NK-92 (cell line): Measurements from ENCODE around the gene RPL37A.
"Not testable (repeated sequence)": the region's sequence is repeated elsewhere in the genome, so short reads cannot be mapped to it uniquely, and the experiment has no call there.

Source experiments
- DNase-seq: peaks from one replicate; lab custom pipeline; 2025; ENCODE audit not compliant: unreplicated experiment; lab: John Stamatoyannopoulos, UW

Gene RPL37A

DNA sequence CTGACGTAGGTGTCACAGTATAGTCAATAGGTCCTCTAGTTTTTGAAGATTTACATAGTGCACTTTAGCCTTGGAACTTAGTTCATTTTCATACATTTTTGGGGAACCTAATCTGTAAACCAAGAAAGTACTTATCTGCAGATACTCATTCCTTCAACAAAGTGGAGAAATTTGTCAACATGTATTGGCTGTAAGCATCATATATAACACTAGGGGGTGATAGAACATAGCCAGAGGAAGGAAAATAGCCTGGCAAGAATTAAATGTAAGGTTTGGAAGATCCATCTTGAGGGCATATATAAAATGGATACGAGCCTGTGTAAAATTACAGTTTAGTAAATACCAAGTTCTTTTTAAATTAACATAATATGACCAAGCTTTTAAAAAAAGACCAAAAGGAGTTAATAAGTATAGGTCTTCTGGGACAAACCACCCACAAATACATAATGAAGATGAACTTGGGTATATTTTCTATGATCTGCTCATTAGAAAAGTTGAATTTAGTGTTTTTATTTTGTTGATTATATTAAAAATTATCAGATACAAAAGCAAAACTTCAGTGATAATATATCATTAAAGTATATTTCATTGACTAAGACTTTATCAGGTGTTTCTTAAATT lies 18.2 kb downstream of the RPL37A start:
- DNase-seq = no peak

DNA sequence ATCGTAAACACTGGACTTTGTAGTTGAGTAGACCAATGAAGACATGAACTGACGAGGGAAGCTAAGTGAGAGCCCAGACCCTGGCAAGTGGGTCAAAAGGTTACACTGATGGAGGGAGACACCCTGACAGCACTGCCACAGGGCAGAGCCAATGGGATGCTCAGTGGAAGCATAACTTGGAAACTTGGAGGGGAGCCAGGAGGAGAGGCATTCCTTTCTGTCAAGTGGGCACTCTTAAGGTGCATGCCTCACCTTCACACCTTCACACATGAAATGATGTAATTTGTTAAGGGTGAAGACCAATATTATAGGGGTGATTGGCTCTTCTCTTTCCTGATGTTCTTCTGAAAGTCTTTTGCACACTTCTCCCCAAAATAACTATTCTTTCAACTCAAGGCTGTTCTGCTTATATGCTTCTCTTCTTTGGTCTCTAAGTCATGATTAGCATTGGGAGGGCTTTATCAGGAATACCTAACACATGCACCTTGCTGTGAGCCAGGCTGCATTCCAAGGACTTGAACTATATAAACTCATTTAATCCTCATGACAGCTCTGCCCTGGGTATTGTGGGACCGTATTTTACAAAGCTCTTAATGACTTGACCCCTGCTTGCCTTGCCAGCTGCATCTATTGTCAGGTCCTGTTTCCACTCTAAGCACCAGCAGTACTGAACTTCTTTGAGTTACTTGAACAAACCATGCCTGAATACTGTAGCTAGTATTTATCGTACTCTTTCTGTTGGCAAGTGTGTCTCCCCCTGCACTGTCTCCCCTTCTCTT lies 19.0 kb downstream of the RPL37A start:
- DNase-seq = no peak

DNA sequence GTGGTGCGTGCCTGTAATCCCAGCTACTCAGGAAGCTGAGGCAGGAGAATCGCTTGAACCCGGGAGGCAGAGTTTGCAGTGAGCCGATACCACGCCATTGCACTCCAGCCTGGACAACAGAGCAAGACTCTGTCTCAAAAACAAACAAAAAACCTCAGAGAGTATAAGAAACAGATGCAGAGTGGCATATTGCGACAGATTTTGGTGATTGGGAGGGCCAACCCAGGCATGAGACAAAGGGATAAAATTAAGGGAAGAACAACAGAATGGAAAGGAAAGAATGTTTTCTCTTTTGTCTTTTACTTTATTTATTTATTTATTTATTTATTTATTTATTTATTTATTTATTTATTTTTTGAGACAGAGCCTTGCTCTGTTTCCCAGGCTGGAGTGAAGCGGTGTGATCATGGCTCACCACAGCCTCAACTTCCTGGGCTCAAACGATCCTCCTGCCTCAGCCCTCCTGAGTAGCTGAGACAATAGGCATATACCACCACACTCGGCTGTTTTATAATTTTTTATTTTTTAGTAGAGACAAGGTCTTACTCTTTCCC lies 20.0 kb downstream of the RPL37A start:
- not testable (repeated sequence) for DNase-seq

DNA sequence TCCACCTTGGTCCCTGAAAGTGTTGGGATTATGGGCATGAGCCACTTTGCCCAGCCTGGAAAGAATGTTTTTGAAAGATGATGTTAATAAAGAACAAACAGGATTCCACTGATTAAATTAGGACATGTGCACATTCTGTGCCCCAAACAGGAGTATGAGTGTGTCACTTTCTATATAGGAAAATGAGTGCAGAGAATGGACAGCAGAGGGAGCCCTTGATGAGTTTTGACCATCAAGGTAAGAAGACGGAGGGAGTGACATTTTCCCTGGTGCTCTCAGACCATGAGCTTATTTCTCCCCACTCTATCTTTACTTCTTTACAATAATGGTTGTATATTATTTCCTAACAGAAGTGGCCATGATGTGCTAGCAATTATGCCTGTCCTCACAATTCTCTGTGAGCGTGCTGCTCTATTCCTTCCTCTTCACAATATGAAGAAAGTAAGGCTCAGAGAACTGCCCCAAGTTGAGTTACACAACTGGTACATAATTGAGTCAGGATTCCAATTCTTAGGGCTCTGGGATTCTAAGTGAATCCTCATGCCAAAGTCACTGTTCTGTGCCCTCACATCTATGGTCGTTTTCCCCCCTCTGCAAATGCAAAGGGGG lies 20.6 kb downstream of the RPL37A start:
- no peak for DNase-seq

DNA sequence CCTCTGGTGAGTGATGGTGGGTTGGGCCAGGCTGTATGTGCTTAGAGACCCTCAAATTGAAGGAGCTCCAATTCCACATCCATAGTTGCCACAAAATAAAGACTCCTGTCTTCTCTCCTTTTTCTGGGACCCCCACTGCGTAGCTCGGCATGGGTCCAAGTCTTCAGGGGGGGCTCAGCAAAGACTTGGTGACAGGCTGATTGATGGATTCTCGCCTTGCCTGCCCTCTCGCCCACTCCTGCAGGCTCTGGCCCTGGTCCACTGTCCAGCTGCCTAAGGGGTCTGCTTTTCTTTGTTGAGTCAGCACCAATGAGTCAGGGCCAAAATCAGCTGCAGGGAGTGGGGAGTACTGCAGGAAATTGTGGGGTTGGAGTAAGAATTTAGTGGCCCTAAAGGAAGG lies 21.5 kb downstream of the RPL37A start:
- no peak for DNase-seq

DNA sequence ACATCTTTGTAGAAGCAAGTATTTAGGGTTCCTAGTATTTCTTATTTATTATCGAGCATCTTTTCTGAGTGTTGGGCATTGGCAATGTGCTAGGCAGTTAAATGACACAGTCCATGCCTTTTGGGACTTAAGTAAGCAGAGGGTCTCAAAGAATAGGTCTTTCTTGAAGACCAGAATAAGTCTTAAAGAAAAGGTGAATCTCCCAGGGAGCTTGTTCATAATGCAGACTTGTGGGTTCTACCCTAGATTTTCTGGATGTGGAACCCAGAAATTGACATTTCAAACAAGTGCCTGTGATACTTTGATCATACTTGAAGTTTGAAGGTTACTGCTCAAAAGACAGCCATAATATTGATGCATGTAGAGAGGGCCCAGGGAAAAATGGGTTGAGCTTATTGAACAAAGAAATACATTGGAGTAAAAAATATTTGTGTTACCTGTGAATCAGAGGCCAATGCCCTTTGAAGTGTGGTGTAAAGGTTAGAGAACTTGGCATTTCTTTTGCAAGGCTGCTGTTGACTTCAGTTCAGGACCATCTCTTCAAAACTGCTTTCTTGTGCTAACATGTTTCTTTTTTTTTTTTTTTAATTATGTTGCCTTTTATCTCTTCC lies 24.4 kb downstream of the RPL37A start:
- DNase-seq = no peak

DNA sequence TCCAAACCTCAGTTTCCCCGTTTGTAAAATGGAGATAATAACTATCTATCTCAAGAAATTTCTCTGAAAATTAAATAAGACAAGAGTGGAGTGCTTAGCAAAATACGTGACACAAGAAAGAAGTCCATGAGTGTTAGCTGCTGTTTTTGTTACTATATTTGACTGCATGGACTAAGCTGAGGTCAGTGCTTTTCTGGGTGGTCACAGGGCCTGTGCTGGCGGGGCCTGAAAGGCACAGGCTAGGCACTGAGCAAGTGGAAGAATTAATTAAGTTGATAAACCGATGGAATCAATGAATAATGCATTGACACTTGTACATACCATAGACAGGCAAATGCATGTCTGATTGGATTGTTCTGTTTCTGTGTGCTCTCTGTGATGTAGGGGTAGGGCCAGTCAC lies 27.3 kb downstream of the RPL37A start:
- no peak for DNase-seq

DNA sequence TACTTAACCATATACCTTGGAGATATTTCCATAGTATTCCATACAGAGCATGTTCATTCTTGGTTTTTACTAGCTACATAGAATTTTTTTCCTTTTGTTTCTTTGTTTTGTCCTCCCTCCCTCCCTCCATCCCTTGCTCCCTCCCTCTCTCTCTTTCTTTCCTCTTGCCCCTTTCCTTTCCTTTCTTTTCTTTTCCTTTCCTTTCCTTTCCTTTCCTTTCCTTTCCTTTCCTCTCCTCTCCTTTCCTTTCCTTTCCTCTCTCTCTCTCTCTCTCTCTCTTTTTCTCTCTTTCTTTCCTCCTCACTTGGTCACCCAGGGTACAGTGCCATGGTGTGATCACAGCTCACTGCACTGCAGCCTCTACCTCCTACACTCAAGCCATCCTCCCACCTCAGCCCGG lies 28.3 kb downstream of the RPL37A start:
- no peak for DNase-seq

DNA sequence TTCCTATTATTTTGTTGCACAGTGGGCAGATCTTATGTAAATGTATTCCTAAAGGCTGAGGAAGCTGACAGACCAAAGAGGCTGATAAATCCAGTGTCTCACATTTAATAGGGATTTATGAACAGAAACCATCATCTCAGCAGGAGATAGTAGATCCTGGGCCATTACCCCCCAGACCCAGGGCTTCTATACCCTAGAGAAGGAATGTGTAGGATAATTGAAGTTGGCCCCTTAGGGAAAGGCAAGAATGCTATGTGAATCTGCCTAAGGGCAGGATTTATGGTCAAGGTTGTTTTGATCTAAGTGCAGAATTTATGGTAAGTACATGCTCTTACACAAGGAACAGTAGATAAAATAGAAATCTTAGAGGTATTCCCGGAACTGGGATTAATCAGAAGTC lies 29.0 kb downstream of the RPL37A start:
- DNase-seq = no peak

DNA sequence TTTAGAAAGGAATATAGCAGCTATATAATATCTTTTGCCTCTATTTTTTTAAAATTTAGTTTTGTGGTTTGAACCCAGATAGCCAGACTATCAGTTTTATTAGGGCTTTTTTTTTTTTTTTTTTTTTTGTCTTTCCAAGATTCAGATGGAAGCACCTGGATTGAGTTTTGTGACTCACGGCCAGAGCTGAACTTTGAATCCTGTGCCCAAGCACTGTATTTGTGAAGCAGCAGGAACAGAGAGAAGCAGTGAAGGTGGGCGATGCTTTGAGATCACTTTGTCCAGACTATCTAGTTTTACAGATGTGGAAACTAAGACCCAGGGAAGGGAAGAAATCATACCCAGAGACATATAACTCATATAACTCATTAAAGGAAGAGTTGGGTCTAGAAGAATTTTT lies 33.9 kb downstream of the RPL37A start:
- DNase-seq = no peak

DNA sequence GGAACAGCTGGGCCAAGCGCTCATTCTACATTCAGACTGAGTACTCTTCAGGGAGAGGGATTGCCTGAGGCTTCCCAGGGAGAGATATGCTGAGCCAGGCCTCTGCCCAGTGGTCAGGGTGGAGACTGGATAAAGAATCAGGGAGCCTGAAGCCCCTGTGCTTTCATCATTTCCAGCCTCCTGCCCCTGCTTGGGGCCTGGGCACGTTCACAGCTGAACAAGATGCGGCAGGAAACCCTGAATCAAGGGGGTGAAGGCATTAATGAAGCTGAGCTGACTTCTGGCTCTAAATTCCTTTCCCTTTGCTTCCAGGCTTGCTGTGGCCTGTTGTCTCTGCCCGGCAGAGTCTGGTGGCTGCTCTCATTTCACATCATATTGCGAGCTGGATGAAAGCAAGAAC lies 35.0 kb downstream of the RPL37A start:
- no peak for DNase-seq

DNA sequence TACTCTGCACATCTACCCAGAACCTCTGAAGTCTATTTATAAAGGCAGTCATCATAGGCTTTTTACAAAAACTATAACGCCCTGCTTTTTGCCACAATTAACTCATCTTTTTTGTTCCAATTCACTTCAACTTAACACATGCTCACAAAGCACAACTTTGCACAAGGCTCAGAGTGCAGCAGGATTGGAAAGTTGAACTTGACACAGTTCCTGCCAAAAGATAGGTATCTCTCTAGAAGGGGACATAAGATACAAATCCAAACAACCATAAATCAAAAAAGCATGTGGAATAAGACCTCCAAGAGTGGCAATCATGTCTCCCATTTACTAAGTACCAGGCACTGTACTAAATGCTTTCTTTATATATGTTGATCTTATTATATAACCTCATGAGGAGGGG lies 36.2 kb downstream of the RPL37A start:
- DNase-seq = no peak

DNA sequence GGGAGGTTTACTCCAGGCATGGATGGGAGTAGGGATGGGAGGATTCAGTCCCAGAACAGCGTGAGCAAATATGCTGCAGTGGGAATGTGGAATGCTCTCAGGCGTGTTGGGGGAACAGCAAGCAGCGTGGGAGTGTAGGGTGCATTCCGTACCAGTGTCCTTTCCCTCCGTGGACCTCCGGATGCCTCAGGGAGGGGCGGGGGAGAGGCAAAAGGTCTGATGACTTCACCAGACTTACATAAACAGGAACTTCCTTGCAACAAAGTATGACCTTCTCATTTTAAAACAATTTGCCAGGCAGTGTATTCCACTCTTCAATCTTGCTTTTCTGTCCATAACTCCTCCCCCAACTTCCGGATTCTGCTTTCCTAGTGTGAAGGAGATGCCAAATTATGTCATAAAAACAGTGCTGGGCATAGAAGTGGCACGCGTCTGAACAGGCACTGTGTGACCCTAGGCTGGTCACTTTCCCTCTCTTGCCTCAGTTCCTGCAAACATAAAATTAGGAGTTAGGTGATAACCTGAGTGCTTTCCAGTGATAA lies 36.9 kb downstream of the RPL37A start:
- no peak for DNase-seq

DNA sequence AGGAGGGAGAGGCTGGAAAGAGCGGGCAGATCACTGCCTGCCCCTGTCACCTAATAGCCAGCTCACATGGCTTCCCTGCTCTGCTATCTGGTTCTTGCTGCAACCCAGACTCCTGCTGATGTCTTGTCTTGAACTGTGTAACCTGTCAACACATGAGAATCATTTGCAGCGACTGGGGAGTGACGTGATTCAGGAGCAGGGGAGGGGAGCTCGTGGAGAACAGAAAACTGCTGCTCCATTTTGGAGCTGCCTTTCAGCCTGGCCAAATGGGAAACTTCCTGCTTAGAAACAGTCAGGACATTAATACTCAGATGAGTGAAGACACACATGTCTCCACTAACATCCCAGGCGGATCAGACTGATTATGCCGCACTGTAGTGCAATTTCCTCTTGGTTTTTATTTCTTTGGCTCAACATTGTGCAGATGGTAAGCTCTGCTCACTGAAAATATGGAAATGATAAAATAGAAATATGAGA lies 38.1 kb downstream of the RPL37A start:
- DNase-seq = no peak

DNA sequence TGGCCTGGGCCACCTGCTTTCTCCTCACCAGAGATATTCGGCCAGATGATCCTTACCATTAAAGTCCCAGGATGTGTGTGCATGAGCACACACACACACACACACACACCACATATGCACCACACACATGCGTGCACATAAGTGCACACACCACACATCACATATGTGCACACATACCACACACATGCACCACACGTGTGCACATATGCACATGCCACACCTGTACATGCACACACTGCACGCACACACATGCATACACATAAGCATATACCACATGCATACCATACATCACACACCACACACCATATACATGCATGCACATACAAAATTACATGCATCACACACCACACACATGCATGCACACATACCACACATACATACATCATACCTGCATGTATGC lies 38.7 kb downstream of the RPL37A start:
- DNase-seq = no peak

DNA sequence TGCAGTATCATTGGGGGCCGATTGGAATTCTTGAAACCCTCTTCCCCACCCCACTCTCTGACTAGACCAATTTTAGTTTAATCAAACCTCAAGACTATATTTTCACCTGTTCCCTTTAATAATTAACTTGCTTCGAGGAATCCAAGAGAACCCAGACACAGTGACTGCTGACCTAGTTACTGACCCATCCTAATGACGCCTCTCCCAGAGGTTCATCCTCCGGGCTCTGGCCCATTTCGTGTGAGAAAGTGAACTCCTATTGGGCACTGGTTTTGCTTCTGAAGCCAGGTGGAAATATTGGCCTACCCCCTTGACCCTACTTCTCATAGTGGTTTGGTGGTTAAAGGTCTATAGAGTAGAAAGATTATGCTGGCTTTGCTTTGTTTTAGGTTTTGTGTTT lies 39.9 kb downstream of the RPL37A start:
- no peak for DNase-seq

DNA sequence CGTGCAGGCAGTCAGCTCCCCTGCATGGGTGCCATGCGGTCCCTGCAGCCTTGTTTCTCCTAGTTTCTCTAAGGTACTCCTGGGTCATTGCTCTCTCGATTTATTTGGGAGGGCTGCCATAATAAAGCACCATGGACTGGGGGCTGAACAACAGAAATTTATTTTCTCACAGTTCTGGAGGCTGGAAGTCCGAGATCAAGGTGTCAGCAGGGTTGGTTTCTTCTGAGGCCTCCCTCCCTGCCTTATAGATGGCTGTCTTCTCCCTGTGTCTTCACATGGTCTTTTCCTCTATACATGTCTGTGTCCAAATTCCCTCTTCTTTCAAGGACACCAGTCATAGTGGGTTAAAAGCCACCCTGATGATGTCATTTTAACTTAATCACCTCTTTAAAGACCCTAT lies 40.5 kb downstream of the RPL37A start:
- DNase-seq = no peak

DNA sequence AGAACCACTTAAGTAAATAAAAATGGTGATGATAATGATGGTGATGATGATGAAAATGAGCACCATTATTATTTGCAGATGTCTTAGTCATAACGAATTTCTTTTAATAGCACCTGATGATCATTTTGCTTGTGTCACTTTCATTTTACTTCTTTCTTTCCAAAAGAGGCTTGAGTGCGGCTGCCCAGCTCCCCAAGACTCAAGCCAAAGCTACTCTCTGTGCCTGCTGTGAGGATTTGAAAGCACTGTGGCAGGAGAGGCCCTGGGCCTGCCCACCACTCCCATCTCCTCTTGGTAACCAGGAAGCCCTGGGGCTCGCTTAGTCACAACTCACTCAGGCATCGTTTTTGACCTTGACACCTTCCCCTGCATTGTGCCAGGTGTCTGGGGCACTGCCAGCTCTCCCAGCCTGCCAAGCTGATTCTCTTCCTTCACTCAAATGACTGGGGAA lies 41.2 kb downstream of the RPL37A start:
- DNase-seq = no peak

DNA sequence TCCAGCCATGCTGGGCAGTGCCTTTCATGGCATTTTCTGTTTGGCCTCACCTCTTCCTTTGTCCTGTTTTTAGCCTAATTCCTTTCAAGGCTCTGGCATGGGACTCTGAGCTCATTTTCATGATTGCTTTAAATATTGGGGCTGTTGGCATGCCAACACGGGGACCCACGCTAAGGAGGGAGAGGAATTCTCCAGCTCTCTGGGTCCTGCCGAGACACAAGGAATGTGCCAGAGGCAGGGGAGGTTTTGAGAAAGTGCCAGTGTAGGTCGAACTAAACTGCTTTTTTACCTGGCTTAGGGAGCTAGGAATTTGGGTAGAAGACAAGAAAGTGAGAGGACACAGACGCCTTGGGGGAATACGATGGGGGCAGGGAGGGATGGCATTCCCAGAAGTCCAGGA lies 42.3 kb downstream of the RPL37A start:
- no peak for DNase-seq

DNA sequence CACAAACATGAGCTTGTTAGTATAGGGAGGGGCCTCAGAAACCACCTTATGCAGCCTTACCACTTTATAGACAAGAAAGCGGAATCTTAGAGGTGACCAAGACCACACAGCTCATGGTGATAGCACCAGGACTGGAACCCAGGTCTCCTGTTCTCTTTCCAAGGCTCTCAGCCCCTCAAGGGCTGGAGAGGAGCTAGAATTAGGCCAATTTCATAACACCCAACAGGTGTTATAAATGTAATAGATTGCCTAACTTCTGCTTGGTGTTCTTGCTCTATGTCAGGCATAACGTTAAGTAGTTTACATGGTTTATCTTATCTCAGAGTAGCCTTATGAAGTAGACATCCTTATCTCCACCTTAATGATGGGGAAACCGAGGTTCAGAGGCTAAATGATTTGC lies 42.9 kb downstream of the RPL37A start:
- no peak for DNase-seq

DNA sequence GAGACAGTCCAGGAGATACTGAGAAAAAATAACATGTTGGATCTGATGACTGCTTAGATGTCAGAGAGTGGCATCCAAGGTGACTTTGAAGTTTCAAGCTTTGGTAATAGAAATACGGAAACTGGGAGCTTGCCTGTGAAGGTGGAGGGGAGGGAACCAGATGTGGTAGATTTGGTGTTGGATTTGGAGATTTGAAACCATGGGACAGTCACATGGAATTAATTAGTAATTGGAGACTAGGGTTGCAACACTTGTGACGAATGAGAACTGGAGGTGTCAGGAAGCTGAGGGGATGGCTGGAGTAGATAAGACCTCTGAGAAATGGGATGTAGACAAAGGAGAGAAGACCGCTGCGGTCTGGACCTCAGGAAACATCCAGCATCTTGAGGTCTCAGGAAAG lies 46.7 kb downstream of the RPL37A start:
- DNase-seq = no peak
